ENCODE measurements around the gene ST6GALNAC3.

DNA sequence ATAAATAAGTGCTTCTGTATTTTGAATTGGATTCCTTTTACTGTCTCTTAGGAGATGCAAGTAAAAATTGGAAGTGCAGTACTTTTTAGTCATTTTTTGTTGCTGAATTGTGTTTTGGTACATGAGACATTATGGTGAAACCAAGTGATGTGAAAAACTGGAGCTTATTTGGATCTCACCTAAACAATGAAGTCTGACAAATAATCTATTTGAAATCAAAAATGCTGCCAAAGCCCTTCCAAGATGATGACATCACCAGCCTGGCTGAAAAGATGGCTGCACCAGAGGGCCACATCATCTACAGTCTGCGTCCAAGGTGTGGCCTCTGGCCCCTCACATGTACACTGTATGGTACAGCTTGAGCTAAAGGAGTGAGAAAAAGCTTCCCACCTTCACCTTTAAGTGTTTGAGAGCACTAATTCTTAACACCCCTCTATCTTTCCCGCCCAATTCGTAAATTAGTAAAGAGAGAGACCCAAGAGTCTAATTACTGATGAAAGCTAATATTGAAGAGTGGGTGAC lies 600.2 kb downstream of the ST6GALNAC3 start:
- TF ChIP-seq, protein P1, sequence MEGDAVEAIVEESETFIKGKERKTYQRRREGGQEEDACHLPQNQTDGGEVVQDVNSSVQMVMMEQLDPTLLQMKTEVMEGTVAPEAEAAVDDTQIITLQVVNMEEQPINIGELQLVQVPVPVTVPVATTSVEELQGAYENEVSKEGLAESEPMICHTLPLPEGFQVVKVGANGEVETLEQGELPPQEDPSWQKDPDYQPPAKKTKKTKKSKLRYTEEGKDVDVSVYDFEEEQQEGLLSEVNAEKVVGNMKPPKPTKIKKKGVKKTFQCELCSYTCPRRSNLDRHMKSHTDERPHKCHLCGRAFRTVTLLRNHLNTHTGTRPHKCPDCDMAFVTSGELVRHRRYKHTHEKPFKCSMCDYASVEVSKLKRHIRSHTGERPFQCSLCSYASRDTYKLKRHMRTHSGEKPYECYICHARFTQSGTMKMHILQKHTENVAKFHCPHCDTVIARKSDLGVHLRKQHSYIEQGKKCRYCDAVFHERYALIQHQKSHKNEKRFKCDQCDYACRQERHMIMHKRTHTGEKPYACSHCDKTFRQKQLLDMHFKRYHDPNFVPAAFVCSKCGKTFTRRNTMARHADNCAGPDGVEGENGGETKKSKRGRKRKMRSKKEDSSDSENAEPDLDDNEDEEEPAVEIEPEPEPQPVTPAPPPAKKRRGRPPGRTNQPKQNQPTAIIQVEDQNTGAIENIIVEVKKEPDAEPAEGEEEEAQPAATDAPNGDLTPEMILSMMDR (IDR thresholded peaks at IDR 0.05), result no peak
- TF ChIP-seq POLR2A (IDR thresholded peaks at IDR 0.05), result no peak

Measured in testis (tissue), 2 donors.